CD4-positive, alpha-beta T cell treated with Interleukin-6 for 4 hours (primary cell): ENCODE data around the gene SIGLEC10.
"Not testable (repeated sequence)": the region's sequence is repeated elsewhere in the genome, so short reads cannot be mapped to it uniquely, and the experiment has no call there.

Source experiments
- DNase-seq: peaks from one replicate; pipeline ENCODE4 v3.0.0-alpha.2; 2020; ENCODE audit warnings: mixed read lengths

SIGLEC10 gene

GRCh38 chr19:51417107-51417809 is at the start of gene SIGLEC10:
SIGLEC10 (minus strand) TSS chr19:51417642; CDS start chr19:51417581, 61 bp downstream.
- no peak for DNase-seq

- DNase-seq: no peak
These were observed 49.3 kb upstream of the SIGLEC10 start for GRCh38 chr19:51466723-51467122.

DNA sequence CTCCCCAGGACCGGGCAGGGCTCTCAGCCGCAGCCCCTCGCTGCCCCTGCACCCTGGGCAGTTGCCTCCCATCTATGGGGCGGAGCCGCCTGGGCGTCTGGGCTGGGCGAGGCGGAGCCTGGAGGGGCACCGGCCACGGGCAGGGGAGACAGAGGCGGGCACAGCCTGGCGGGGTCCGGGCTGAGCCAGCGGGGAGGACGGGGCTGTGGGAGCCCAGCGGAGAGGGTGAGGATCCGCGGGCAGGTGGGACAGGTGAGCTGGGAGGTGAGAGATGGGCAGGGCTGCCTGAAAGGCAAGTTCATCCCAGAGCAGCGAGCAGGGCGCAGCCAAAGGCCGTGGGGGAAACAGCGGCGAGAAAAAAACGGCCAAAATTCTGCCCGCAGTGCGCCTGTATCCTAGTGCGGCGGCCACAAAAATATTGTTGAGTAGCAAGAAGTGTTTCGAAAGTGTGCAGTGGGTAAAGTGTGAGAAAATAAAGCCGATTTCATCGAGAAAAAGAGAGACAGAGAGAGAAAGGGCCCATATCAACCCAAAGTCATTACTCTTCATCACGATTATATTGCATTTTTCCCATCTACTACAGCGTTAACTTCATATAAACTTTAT is 46.6 kb upstream of the SIGLEC10 start:
- not testable (repeated sequence) for DNase-seq

DNA sequence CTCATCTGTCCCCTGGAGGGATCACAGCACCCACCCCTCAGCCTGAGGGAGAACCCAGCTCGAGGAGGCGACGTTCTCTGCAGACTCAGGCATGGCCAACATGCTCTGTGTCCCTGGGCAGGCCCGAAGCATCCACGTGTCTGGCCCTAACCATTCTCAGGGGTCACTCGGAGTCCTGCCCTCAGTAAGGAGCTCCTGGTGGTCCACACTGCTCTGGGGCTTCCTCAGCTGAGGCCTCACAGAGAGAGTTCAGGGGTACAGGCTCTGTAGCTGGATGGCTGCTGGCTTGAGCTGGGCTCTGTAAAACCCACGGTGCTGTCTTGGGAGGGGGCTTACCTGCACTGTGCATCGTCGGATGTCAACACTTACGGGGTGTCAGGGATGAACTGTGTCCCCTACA is 45.2 kb upstream of the SIGLEC10 start:
- no peak for DNase-seq

- DNase-seq: no peak
These were observed 44.8 kb upstream of the SIGLEC10 start for GRCh38 chr19:51462276-51462675.

GRCh38 chr19:51461723-51462161 is 44.3 kb upstream of the SIGLEC10 start:
- DNase-seq: no peak

DNA sequence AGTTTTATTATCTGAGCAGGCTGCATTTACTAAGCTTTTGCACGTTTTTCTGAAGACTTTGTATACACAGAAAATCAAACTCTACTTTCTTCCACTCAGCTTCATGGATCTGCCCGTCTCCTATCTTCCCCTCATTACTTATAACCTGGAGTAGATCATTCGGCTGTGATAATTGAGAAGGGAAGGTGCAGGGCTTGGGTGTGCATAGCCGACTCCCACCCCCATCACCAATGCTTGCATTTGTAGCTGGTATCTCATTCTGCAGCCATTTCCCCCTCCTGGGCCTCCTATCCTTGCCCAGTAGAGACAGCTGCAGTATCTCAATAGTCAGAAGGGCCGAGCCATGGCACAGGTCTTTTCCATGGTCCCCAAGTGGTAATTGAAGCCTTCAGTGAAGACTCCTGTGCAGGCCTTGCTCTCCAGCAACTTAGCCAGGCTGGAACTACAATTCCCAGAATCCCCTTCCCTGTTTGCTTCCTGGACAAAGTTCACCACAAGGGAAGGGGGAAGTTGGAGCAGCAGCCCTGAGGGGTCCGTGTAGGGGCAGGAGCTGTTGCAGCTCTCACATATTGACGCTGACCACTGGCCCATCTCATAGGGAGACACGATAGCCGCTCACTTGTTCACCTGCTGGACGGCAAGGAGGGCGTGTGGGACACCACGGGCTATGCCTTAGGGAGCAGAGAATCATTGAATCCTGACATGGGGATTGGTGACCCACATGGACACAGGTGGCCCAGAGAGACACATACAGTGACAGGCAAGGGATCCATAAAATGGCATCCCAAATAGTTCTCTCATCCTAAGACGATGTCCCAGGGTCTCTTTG is 42.9 kb upstream of the SIGLEC10 start:
- DNase-seq: no peak

DNA sequence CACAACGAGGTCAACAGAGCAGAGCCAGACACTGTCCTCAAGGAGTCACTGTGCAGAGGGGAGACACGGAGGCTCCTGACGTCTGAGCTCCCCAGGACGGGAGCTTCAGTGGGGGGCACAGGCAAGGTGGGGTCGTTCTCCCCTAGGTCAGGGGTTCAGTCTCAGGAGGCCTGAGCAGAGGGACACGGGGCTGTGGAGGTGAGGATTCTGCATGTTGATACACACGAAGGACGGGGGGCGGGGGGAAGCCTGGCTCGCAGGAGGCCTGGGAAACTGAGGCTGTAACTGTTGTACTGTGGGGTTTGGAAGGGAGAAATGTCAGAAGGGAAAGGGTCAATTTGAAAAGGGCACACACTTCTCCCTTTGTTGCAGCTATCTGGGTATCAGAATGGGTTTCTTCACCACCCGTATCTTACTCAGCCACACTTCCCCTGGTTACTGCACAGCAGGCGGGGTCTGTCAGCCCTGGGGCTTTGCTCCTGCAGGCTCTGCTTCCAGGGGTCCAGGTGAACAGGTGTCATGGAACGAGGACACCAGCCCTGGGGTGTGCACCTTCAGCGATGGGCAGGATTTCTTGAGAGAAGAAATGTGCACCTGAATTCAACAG is 41.6 kb upstream of the SIGLEC10 start:
- DNase-seq: no peak

DNA sequence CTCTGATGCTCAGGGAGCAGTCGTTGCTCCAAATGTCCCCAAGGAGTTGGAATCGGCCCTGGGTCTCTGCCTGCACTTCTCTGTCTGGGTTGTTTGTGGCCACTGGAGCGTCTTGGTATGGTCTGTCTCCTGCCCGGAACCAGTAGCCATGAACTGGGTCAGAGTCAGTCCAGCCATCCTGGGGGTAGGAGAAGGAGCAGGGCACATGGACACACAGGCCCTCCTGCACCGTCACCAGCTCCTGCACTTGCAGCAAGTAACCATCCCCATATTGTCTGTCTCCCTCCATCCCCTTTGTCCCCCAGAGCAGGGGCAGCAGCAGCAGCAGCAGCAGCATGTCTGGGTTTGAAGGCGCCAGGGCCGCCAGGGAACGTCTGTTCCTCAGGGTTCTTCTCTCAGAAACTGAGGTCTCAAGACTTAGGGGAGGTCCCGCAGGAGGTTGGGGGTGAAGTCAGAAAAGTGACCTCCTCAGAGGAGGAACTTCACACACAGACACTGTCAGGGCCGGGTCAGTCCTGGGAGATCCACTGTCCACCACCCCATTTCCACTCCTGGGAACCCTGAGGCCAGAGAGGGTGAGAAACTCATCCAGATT is 40.7 kb upstream of the SIGLEC10 start, which contains the start of gene SIGLEC8:
SIGLEC8 (minus strand) TSS at position 404 of the 595 bp plus-strand sequence; CDS start at position 337, 67 bp downstream.
- DNase-seq: no peak

GRCh38 chr19:51457351-51458013 is 40.0 kb upstream of the SIGLEC10 start:
- no peak for DNase-seq

DNA sequence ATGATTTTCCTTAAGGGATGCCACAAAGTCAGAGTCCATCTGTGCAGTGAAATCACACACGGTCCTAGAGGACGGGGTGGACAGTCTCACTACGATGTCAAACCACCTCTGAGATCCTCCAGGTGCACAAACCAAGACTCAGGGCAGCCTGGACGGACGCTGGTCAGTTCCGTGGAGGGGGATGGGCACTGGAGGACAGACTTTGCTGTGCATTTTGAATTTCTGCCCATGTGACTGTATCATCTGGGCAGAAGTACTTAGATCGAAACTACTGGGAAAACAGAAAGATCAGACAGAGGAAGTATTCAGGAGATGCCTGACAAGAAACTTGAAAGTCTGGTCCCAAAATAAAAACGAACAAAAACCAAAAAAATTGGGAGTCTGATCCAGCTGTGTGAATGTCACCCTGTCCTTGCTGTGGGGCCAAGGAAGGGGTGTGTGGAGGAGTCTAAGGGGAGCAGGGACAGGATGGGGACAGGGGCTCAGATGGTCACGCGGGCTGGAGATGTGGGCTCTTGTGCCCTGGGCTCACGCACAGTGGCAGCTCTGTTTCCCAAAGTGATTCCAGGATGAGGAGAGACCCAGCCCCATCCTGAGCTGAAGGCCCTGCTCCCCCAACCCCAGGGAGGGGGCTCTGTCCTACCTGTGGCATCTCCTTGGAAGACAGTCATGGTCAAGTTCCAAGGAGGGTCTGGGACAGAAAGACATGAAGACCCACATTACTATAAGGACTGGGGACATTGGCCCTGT is 39.3 kb upstream of the SIGLEC10 start:
- no peak for DNase-seq

DNA sequence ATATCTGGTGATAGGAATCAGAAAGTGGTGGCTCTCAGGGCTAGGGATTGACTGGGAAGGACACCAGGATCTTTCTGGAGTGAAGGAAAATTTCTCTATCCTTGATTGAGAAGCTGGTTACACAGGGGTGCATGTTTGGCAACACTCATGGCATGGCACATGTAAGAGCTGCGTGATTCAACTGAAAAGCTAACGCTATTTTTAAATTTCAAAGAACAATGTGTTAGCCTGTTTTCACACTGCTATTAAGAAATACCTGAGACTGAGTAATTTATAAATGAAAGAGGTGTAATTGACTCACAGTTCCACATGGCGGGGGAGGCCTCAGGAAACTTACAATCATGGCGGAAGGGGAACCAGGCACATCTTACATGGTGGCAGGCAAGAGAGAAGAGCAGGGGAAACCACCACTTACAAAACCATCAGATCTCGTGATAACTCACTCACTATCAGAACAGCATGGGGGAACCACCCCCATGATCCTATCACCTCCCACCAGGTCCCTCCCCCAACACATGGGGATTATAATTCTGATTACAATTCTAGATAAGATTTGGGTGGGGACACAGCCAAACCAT is 33.4 kb upstream of the SIGLEC10 start:
- no peak for DNase-seq

- peak; percentile 8 for DNase-seq
These were observed 31.1 kb upstream of the SIGLEC10 start for GRCh38 chr19:51448411-51449016.

- no peak for DNase-seq
These were observed 30.6 kb upstream of the SIGLEC10 start for GRCh38 chr19:51448011-51448410.

DNA sequence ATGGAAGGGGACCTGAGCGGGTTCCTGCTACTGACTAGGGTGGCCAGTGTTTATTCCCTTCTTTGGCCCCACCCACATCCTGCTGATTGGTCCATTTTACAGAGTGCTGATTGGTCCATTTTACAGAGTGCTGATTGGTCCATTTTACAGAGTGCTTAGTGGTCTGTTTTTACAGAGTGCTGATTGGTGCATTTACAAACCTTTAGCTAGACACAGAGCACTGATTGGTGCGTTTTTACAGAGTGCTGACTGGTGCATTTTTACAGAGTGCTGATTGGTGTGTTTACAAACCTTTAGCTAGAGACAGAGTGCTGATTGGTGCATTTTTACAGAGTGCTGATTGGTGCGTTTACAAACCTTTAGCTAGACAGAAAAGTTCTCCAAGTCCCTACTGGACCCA is 30.1 kb upstream of the SIGLEC10 start:
- not testable (repeated sequence) for DNase-seq

- peak; percentile 78 for DNase-seq
These were observed 24.3 kb upstream of the SIGLEC10 start for GRCh38 chr19:51441410-51442390.

DNA sequence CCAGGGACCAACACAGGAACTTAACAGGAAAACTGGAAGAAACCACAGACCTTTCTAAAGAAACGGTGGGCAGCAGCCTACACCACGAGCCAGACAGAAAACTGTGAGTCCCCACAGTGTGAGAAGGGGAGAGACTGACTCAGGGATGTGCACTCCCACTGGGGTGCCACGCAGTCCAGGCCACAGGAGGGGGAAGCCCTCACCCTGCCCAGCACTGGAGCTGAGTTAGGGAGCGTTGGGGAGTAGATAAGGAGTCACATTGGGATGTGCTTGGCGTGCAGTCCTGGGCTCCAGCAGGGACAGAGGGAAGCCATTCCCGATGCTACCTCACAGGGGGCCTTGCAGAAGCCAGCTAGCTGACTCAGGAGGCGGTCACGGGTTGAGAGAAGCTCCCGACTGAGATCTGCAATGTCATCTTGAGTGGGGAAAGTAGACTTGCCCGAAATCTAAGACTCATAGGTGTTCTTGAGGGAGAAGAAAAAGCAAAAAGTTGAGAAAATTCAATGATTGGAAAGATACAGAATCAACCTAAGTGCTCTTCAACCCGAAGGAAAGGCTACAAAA is 23.5 kb upstream of the SIGLEC10 start:
- peak; percentile 17 for DNase-seq

- no peak for DNase-seq
These were observed 22.6 kb upstream of the SIGLEC10 start for GRCh38 chr19:51440052-51440451.

GRCh38 chr19:51439021-51439465 is 21.6 kb upstream of the SIGLEC10 start:
- DNase-seq: peak; percentile 23
